HG03378 (cell line): ENCODE results near the gene FRMD8.
"Not testable (repeated sequence)": the region's sequence is repeated elsewhere in the genome, so short reads cannot be mapped to it uniquely, and the experiment has no call there.

Experiments used
- ATAC-seq: cut with Tn5 transposase; IDR thresholded peaks from one replicate; pipeline ENCODE4 v1.9.1; 2021; ENCODE audit warnings: mild to moderate bottlenecking, moderate library complexity; ENCODE audit not compliant: unreplicated experiment

The FRMD8 gene

GRCh38 chr11:65434667-65435410 is 48.4 kb downstream of the FRMD8 start:
- no peak for ATAC-seq

- no peak for ATAC-seq
Measured at GRCh38 chr11:65435411-65435931, 49.0 kb downstream of the FRMD8 start.

DNA sequence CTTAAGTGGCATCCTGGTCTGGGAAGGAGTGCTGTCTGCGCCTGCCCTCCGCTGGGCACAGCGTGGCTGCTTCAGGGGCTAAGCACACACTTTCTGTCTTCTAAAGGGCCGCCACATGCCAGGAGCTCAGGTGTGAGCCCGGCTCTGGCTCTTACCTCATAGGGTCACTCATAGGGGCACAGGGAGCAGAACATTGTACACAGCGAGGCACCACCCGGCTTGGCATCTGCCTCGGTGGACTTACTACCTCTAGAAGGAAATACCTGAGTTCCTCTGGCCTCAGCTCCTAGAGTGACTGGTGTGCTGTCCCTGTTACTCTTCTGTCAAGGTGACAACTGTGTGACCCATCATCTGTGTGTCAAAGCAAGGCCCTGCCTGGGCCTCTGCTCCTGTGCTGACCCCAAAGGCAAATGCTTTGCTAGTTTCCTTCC is 49.6 kb downstream of the FRMD8 start:
- no peak for ATAC-seq

DNA sequence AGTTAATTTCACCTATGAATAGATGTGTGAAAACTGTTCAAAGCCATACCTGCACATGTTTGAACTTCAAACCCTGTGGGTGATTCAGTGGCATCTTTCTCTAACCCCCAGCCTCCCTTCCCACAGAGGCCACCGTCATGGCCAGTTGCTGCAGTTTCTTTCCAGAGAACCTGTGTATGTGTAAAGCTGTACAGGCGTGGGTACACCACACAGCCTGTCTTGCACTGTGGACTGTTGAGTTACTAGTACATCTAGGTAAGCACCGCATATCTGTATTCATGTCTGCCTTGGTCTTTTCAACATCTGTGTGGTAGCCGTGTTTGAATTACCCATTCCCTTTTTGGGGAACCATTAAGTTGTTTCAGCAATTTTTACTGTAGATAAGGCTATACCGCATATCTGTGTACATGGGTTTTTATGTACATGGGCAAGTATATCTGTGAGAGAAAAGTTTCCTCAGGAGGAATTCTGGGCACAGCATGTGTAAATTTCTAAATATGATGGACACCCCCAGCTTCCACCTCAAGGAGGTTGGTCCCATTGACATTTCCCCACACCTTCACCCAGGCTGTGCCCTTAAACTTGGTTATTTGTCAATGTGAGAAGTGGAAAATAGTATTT is 50.1 kb downstream of the FRMD8 start:
- no peak for ATAC-seq

- no peak for ATAC-seq
Measured at GRCh38 chr11:65437436-65438227, 51.2 kb downstream of the FRMD8 start.

GRCh38 chr11:65438257-65439151 is 52.1 kb downstream of the FRMD8 start:
- no peak for ATAC-seq

DNA sequence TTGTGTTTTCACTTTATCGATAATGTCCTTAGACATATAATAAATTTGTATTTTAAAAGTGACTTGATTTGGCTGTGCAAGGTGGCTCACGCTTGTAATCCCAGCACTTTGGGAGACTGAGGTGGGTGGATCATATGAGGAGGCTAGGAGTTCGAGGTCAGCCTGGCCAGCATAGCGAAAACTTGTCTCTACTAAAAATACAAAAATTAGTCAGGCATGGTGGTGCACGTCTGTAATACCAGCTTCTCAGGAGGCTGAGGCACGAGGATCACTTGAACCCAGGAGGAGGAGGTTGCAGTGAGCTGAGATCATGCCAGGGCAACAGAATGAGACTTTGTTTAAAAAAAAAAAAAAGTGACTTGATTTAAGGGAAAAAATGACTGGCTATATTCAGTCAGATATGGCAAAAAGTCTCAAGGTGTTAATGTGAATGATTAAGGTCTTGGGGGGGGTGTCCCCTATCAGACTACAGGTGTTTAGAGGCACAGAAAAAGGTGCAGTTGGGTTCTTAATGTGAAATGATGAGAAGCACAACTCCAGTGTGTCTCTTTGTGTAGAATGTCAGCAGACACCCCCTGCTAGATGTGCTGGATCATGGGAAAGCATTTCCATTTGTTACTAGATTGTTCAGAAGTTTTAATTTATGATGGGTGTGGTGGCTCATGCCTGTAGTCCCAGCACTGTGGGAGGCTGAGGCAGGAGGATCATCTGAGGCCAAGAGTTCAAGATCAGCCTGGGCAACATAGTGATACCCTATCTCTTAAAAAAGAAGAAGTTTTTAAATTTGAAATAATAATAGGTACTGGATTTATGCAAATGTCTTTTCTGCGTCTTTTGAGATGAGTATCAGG is 53.1 kb downstream of the FRMD8 start:
- ATAC-seq = no peak

DNA sequence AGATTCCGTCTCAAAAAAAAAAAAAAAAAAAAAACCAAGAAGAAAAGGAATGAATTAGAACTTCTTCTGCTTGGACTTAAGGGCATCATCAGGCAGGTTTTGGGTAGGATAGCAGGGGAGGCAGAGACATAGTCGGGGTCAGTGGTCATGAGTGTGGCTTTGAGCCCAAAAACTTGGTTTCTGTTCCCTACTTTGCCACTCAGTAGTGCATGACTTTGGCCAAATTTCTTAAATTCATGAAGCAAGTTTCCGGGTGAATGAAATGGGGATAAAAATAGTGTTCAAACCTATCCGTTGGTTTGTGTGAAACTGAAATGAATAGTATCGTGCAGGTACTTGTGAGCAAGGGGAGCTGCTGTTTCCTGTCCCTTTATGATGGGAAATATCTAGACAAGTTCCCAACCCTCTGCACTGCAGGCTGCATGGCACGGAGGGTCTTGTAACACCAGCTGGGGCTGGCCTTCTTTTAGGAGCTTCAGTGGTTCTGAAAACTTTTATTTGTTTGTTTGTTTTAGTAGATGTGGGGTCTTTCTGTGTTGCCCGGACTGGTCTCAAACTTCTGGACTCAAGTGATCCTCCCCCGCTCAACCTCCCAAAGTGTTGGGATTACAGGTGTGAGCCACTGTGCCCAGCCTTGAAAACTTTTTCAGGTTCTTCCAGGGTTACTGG is 54.5 kb downstream of the FRMD8 start:
- ATAC-seq = peak; percentile 46

DNA sequence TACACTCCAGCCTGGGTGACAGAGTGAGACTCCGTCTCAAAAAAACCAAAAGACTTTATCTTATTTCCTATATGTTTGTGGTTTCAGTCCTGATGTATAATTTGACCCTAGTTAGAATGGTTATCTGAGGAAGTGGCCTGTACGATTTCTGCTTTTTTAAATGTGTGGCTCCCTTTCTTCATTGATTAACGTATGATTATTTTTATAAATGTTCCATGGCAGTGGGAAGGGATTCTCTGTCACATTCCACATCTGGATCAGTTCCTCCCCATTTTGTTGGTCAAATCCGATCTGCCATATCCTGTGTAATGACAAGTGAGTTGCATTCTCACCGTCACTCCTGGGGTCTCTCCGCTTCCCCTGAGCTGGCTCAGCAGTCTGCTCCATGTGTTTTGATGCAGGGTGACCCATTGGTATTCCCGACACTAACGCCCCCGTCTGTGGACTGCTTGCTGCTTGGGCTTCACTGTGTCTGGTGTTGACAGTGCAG is 56.5 kb downstream of the FRMD8 start:
- ATAC-seq = no peak

DNA sequence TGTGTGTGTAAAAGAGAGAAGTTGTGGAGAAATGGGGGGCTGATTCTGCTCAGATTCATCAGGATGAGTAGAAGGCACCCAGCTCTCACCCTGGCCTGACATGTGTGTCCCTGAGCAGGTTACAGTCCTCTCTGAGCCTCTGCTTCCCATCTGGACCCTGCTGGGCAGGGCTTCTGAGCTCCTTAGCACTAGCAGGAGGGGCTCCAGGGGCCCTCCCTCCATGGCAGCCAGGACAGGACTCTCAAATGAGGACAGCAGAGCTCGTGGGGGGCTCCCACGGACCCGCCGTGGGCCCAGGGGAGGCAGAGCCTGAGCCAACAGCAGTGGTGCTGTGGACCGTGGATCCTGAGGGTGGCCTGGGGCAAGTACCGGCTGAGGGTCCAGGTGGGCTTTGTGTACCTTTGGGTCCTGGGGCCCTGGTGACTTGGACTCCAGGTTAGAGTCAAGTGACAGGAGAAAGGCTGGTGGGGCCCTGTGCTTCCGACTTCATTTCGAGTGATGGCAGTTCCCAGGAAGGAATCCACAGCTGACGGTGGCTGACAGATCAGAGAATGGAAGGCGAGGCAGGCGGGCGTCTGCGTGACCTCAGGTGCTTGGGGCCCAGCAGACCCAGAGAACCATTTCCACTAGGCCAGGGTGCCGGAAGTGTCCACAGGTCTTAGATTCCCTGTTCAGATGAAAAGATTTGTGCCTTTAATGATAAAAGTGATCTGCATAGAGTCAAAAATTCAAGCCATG is 58.0 kb downstream of the FRMD8 start:
- no peak for ATAC-seq

DNA sequence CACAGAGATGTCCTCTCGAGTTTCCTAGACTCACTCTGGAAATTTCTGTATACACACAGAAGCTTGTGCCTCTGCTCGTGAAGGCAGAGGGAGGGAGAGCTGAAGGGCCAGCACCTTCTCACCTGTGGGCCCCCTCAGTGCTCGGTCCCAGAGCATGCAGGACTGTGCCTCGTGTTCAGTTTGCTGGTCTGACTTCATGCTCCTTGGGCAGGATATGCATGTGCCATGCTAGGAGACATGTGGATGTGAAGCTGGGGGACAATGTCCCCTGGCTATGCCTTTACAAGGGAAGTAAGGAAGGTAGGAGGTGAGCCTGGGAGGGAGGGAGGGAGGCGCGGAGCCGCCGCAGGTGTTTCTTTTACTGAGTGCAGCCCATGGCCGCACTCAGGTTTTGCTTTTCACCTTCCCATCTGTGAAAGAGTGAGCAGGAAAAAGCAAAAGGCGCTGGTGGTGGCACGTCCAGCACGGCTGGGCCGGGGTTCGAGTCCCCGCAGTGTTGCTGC is 58.7 kb downstream of the FRMD8 start:
- ATAC-seq = no peak

DNA sequence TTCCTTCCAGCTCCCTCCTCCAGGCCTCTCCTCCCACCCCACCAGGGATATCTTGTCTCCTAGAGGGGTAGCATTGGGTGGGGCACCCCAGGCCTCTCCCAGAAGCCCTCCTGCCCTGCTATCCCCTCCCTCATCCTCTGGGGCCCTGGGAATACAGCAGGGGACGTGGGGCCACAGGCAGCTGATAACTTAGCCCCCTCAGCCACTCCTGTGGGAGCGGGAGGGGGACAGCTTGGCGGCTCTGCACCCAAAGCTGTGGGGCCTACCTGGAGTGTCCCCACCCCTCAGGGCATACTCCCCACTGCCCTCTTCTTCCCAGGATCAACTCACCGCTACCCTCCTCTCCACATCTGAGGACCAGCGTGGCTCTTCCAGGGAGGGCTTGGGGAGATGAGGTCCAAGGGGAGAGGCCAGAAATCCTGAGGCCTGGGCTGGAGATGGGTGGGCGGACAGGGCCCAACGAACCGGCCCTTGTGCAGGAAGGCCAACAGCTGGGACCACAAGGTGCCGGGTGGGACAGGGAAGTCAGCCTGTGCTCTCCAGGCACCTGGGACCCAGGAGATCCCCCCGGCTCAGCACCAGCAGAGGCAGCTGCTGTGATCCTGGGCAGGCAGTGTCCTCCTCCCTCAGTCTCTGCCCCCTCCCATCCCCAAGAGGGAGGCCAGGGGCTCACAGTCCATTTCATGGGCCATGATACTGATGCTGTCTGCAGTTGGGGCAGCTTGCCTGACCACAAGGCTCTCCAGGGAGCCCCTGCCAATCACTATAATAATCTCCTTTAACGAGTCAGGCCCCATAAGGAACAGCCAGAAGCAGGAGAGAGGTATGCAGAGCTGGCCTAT is 59.4 kb downstream of the FRMD8 start:
- no peak for ATAC-seq

- ATAC-seq = no peak
Measured at GRCh38 chr11:65446446-65447277, 60.2 kb downstream of the FRMD8 start.

DNA sequence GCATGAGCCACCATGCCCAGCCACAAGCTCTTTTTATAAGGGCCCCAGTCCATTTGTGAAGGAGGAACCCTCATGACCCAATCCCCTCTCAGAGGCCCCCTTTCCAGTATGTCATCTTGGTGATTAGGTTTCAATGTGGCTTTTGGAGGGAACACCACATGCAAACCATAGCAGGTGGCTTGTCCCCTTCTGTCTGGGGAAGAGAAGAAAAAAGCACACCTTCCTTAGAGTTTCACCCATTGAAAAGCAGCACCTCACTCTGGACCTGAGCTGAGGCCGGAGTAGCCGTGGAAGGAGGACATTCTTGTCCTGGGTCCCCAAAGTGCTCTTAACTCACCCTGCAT is 61.6 kb downstream of the FRMD8 start:
- no peak for ATAC-seq

GRCh38 chr11:65448418-65449105 is 62.1 kb downstream of the FRMD8 start:
- no peak for ATAC-seq

DNA sequence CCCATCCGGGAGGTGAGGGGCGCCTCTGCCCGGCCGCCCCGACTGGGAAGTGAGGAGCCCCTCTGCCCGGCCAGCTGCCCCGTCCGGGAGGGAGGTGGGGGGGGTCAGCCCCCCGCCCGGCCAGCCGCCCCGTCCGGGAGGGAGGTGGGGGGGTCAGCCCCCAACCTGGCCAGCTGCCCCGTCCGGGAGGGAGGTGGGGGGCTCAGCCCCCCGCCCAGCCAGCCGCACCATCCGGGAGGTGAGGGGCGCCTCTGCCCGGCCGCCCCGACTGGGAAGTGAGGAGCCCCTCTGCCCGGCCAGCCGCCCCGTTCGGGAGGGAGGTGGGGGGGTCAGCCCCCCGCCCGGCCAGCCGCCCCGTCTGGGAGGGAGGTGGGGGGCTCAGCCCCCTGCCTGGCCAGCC is 64.9 kb downstream of the FRMD8 start:
- ATAC-seq = not testable (repeated sequence)
